GM10248 (cell line): Measurements from ENCODE around the gene CXCR3.

Experiments
- CTCF ChIA-PET: fragments of 300-600 bp; sonication (Branson Sonifier 250); formaldehyde crosslinking; extraction: SDS; loops from one replicate; lab custom pipeline; 2021; ENCODE audit warnings: antibody characterized with exemption; lab: Yijun Ruan, JAX
- POLR2A ChIA-PET: fragments of 350-650 bp; sonication (Branson Sonifier 250); formaldehyde crosslinking; extraction: SDS; loops from one replicate; lab custom pipeline; 2020; ENCODE audit warnings: antibody characterized with exemption; lab: Yijun Ruan, JAX
- DNase-seq: peaks from one replicate; pipeline ENCODE4 v3.0.0; 2012; ENCODE audit errors: extremely low spot score
- CTCF ChIP-seq: IDR thresholded peaks from 2 replicates; pipeline ENCODE4 v1.5.1; 2012; ENCODE audit warnings: mild to moderate bottlenecking, low read depth; ENCODE audit errors: extremely low read depth, missing control alignments, control extremely low read depth

CXCR3 gene

GRCh38 chrX:71637848-71638247 lies 19.5 kb upstream of the CXCR3 start:
- DNase-seq: no peak
- ChIA-PET POLR2A (no interaction called here), CTCF (interaction anchor here (1.1 kb wide), 1 partner anchor 11 kb away, joined by 3 read pairs; no protein-coding TSS in a partner anchor)
- TF ChIP-seq CTCF: no peak

- CTCF ChIA-PET: interaction anchor here (1.1 to 1.2 kb wide), 2 partner anchors 12 to 14 kb away, joined by 3 read pairs; no protein-coding TSS in a partner anchor
Observed at GRCh38 chrX:71637253-71637618, 18.9 kb upstream of the CXCR3 start.

GRCh38 chrX:71636438-71637252 lies 18.3 kb upstream of the CXCR3 start:
- TF ChIP-seq CTCF: no peak
- ChIA-PET CTCF (interaction anchor here (1.1 to 1.2 kb wide), 2 partner anchors 12 to 13 kb away, joined by 3 read pairs; no protein-coding TSS in a partner anchor), POLR2A (no interaction called here)
- no peak for DNase-seq

More at GRCh38 chrX:71637253-71637618, 18.9 kb upstream of the CXCR3 start:
- TF ChIP-seq CTCF: no peak
- DNase-seq: no peak
- POLR2A ChIA-PET: no interaction called here

GRCh38 chrX:71634366-71634765 lies 16.1 kb upstream of the CXCR3 start:
- ChIA-PET POLR2A (no interaction called here), CTCF (no interaction called here)
- TF ChIP-seq CTCF: no peak
- no peak for DNase-seq

GRCh38 chrX:71632923-71633657 lies 14.8 kb upstream of the CXCR3 start:
- ChIA-PET POLR2A (no interaction called here), CTCF (interaction anchor here (1.2 kb wide), 2 partner anchors 8 to 10 kb away, joined by 3 to 6 read pairs; no protein-coding TSS in a partner anchor)
- no peak for TF ChIP-seq CTCF
- DNase-seq: peak; percentile 26

GRCh38 chrX:71629467-71629866 lies 11.2 kb upstream of the CXCR3 start:
- no peak for TF ChIP-seq CTCF
- no peak for DNase-seq
- ChIA-PET CTCF (no interaction called here), POLR2A (interaction anchor here (0.6 kb wide), 1 partner anchor 81 kb away, joined by 8 read pairs; no protein-coding TSS in a partner anchor)
